SIG-M5 treated with dmso at 0.1 percent for 504 hours (cell line): ENCODE measurements around the gene CYTH3.
A peak's percentile ranks its signal among the peaks of the same experiment; 100 is the strongest.
"Not testable (repeated sequence)": the region's sequence is repeated elsewhere in the genome, so short reads cannot be mapped to it uniquely, and the experiment has no call there.

Experiments used
- DNase-seq: peaks from one replicate; lab custom pipeline; 2025; ENCODE audit not compliant: unreplicated experiment; lab: John Stamatoyannopoulos, UW

Gene CYTH3

GRCh38 chr7:6272481-6273323 lies at the start of gene CYTH3:
CYTH3 (minus strand) TSS chr7:6272624; CDS start chr7:6272507, 117 bp downstream.
- peak; percentile 34 for DNase-seq

GRCh38 chr7:6320791-6321190 lies 48.4 kb upstream of the CYTH3 start:
- DNase-seq, result no peak

GRCh38 chr7:6317797-6318438 lies 45.5 kb upstream of the CYTH3 start:
- peak; percentile 20 for DNase-seq

GRCh38 chr7:6316226-6316625 lies 43.8 kb upstream of the CYTH3 start:
- no peak for DNase-seq

- no peak for DNase-seq
Measured at GRCh38 chr7:6315746-6316145, 43.3 kb upstream of the CYTH3 start.

GRCh38 chr7:6310271-6310993 lies 38.0 kb upstream of the CYTH3 start:
- DNase-seq, result no peak

GRCh38 chr7:6307762-6308161 lies 35.3 kb upstream of the CYTH3 start:
- DNase-seq, result no peak

- DNase-seq, result peak; percentile 32
Measured at GRCh38 chr7:6306471-6306870, 34.0 kb upstream of the CYTH3 start.

GRCh38 chr7:6305330-6305729 lies 32.9 kb upstream of the CYTH3 start:
- DNase-seq, result no peak

- DNase-seq, result not testable (repeated sequence)
Measured at GRCh38 chr7:6301446-6301845, 29.0 kb upstream of the CYTH3 start.

- DNase-seq, result no peak
Measured at GRCh38 chr7:6299774-6300173, 27.4 kb upstream of the CYTH3 start.

GRCh38 chr7:6294839-6295238 lies 22.4 kb upstream of the CYTH3 start:
- DNase-seq, result no peak

- DNase-seq, result peak; percentile 20
Measured at GRCh38 chr7:6293202-6293601, 20.8 kb upstream of the CYTH3 start.

- DNase-seq, result not testable (repeated sequence)
Measured at GRCh38 chr7:6291941-6292340, 19.5 kb upstream of the CYTH3 start.

GRCh38 chr7:6291531-6291930 lies 19.1 kb upstream of the CYTH3 start:
- no peak for DNase-seq

- no peak for DNase-seq
Measured at GRCh38 chr7:6290319-6290741, 17.9 kb upstream of the CYTH3 start.

GRCh38 chr7:6288270-6288860 lies 15.9 kb upstream of the CYTH3 start:
- no peak for DNase-seq

- no peak for DNase-seq
Measured at GRCh38 chr7:6286486-6286885, 14.1 kb upstream of the CYTH3 start.

- no peak for DNase-seq
Measured at GRCh38 chr7:6284461-6285360, 12.3 kb upstream of the CYTH3 start.

GRCh38 chr7:6284055-6284400 lies 11.6 kb upstream of the CYTH3 start:
- no peak for DNase-seq
